ENCODE data around the gene FGD5.

Gene FGD5

DNA sequence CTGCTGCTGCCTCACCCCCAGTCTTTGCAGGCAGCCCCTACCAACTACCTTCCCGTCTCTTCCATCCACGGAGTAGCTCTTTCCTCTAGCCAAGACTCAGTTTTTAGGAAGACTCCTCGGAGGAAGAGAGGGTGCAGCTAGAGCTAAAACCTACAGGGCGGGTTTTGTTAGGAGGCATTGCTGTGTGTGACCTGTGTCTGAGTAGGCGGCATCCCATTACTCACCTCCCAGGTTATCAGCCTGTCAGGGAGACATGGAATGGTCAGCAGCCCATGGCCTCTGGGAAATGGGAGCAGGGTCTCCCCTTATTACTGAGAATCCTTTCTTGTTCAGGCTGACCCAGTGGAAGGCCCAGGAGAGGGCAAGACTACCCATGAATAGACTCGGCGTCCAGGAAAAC is 43.8 kb upstream of the FGD5 start:
- WGBS (ENCODE audit: insufficient coverage, insufficient read length): no CpG with 5 or more reads among the region's 7 CpGs
- Histone ChIP-seq H3K27ac (ENCODE audit: low read length) (no peak overlapping the region), H3K27me3 (ENCODE audit: control insufficient read depth, insufficient read depth, low read length) (no peaks in the 10 kb centered on the region), H3K36me3 (ENCODE audit: control insufficient read depth, insufficient read depth, low read length) (no peaks in the 10 kb centered on the region), H3K4me3 (ENCODE audit: low read length) (no peak overlapping the region), H3K4me1 (ENCODE audit: control insufficient read depth, insufficient read depth, low read length) (0 out of 2 replicates have a peak, but pooled peaks cover 3% of the 10 kb centered on the region), H3K9me3 (ENCODE audit: control insufficient read depth, insufficient read depth, low read length) (no peaks in the 10 kb centered on the region)
- no peak for DNase-seq (ENCODE audit: low read depth, low spot score)

DNA sequence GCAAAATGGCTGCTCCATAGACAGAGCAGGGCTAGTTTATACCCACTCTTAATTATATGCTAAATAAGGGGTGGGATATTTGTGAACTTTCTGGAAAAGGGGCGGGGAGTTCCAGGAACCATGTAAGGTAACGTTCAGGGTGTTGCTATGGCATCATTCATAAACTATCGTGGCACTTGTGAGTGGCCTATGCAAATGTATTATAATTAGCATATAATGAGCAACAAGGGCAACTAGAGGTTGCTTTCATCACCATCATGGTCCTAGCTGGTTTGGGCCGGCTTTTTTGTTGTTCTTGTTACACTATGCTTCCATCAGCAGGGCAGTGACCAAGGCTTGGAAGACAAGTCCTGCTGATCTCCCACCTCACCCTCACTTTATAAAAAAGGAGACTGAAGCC is 43.2 kb upstream of the FGD5 start:
- H3K27ac ChIP-seq (ENCODE audit: low read length): no peak overlapping the region
- no peaks in the 10 kb centered on the region for H3K9me3 ChIP-seq (ENCODE audit: control insufficient read depth, insufficient read depth, low read length)
- H3K4me1 ChIP-seq (ENCODE audit: control insufficient read depth, insufficient read depth, low read length): 0 out of 2 replicates have a peak, but pooled peaks cover 3% of the 10 kb centered on the region
- H3K36me3 ChIP-seq (ENCODE audit: control insufficient read depth, insufficient read depth, low read length): no peaks in the 10 kb centered on the region
- no peak for DNase-seq (ENCODE audit: low read depth, low spot score)
- no peaks in the 10 kb centered on the region for H3K27me3 ChIP-seq (ENCODE audit: control insufficient read depth, insufficient read depth, low read length)
- no CpG with 5 or more reads among the region's 4 CpGs for WGBS (ENCODE audit: insufficient coverage, insufficient read length)
- no peak overlapping the region for H3K4me3 ChIP-seq (ENCODE audit: low read length)

DNA sequence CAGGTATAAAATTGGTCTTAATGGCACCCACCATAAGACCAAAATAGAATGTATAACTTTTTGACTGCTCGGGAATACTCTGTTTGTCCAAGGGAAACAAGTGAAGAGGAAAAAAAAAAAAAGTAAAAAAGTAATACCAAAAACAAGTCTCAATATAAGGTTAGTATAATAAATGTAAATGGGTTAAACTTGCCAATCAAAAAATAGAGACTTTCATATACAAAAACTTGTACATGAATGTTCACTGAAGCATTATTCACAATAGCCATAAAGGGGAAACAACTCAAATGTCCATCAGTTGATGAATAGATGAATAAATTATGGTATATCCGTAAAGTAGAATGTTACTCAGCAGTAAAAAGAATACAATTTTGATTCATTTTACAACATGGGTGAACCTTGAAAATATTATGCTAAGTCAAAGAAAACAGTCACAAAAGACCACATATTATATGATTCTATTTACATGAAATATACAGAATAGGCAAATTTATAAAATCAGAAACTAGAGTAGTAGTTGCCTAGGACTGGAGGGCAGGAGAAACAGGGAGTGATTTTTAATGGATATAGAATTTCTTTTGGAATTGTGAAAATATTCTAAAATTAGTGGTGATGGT is 39.6 kb upstream of the FGD5 start:
- Histone ChIP-seq H3K27ac (ENCODE audit: low read length) (no peak overlapping the region), H3K4me1 (ENCODE audit: control insufficient read depth, insufficient read depth, low read length) (peaks cover 3% of the 10 kb centered on the region; the same call in 1 of the 2 replicates), H3K9me3 (ENCODE audit: control insufficient read depth, insufficient read depth, low read length) (no peaks in the 10 kb centered on the region), H3K27me3 (ENCODE audit: control insufficient read depth, insufficient read depth, low read length) (no peaks in the 10 kb centered on the region), H3K4me3 (ENCODE audit: low read length) (no peak overlapping the region), H3K36me3 (ENCODE audit: control insufficient read depth, insufficient read depth, low read length) (no peaks in the 10 kb centered on the region)
- no CpG with 5 or more reads among the region's 2 CpGs for WGBS (ENCODE audit: insufficient coverage, insufficient read length)
- DNase-seq (ENCODE audit: low read depth, low spot score): no peak

DNA sequence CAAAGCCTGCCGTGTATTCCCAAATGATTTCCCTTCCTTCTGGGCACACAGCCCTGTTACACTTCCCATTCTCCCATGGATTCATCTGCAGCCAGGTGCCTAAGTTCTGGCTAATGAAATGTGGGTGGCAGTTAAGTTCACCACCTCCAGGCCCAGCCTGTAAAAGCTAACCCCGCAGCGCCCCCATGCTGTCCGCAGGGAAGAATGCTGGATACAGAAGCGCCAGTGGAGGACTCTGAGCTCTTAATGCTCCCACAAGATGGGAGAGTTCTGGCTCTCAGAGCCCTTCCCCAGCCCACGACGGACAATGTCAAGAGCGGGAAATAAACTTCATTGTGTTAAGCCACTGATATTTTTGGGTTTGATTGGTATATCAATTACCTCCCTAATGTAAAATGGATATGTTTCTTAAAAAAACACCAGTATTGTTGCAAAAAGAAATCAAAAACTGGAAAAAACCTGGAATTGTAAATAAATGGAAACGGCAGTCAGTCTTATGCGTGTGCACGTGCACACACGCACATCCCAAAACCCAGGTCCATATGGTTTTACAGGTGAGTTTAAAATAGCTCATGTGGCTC is 37.7 kb upstream of the FGD5 start:
- no CpG with 5 or more reads among the region's 12 CpGs for WGBS (ENCODE audit: insufficient coverage, insufficient read length)
- H3K9me3 ChIP-seq (ENCODE audit: control insufficient read depth, insufficient read depth, low read length): no peaks in the 10 kb centered on the region
- no peak overlapping the region for H3K4me3 ChIP-seq (ENCODE audit: low read length)
- no peaks in the 10 kb centered on the region for H3K36me3 ChIP-seq (ENCODE audit: control insufficient read depth, insufficient read depth, low read length)
- peak; percentile 55 for DNase-seq (ENCODE audit: low read depth, low spot score)
- no peak overlapping the region for H3K27ac ChIP-seq (ENCODE audit: low read length)
- H3K4me1 ChIP-seq (ENCODE audit: control insufficient read depth, insufficient read depth, low read length): peaks cover 3% of the 10 kb centered on the region; the same call in 1 of the 2 replicates
- H3K27me3 ChIP-seq (ENCODE audit: control insufficient read depth, insufficient read depth, low read length): no peaks in the 10 kb centered on the region

DNA sequence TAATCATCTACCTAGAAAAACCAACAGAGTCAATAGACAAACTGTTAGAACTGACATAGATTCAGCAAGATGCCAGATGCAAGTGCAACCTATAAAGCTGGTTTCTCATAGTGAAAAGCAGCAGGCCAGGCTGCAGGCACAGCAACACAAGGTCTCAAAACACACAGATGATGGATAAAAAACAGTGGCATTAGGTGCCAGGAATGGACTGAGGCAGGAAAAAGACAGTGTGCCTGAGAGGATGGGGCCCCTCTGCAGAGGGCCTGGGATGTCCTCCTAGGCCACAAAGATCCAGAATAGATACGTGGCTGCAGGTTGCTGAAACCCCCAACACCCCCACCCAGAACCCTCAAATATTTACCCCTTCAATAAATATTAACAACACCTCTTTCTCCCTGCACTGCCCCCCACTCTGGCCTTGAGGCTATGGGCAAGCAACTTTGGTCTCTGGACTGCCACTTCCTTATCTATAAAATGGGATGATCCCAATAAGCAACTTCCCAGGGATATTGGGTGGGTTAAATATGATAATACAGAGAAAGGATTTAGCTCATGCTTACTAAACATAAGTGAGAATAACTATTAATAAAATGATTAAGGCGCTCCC is 35.2 kb upstream of the FGD5 start:
- H3K4me3 ChIP-seq (ENCODE audit: low read length): no peak overlapping the region
- H3K9me3 ChIP-seq (ENCODE audit: control insufficient read depth, insufficient read depth, low read length): no peaks in the 10 kb centered on the region
- DNase-seq (ENCODE audit: low read depth, low spot score): no peak
- no CpG with 5 or more reads among the region's 2 CpGs for WGBS (ENCODE audit: insufficient coverage, insufficient read length)
- no peaks in the 10 kb centered on the region for H3K27me3 ChIP-seq (ENCODE audit: control insufficient read depth, insufficient read depth, low read length)
- H3K36me3 ChIP-seq (ENCODE audit: control insufficient read depth, insufficient read depth, low read length): no peaks in the 10 kb centered on the region
- H3K4me1 ChIP-seq (ENCODE audit: control insufficient read depth, insufficient read depth, low read length): peaks cover 3% of the 10 kb centered on the region; the same call in 1 of the 2 replicates
- H3K27ac ChIP-seq (ENCODE audit: low read length): no peak overlapping the region

DNA sequence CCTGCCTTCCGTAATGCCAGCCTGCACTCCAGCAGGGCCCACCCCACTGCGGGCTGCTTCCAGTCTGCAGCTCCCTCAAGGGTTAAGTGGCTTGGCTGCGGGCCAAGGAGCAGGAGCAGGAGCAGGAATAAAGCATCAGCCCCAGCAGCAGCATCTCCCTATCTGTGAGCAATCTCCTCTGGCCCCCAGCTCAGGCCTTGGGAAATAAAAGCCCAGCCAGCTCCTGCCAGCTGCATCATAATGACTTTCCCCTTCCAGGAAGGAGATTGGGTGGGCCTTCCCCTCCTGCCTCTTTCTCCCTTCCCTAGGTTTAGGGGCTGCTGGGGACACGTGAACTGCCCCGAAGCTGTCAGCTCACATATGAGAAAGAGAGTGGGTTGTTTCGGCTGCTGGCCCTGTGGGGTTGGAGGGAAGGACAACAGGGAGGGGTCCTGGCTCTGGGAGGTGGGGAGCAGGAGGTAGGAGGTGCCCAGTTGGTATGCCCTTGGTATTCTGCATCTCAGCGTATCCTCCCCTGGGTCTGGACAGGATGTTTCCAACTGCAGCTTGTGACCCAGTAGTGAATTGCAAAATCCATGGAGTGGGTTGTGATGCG is 34.6 kb upstream of the FGD5 start:
- no CpG with 5 or more reads among the region's 8 CpGs for WGBS (ENCODE audit: insufficient coverage, insufficient read length)
- peaks cover 3% of the 10 kb centered on the region; the same call in 1 of the 2 replicates for H3K4me1 ChIP-seq (ENCODE audit: control insufficient read depth, insufficient read depth, low read length)
- no peak overlapping the region for H3K27ac ChIP-seq (ENCODE audit: low read length)
- H3K27me3 ChIP-seq (ENCODE audit: control insufficient read depth, insufficient read depth, low read length): no peaks in the 10 kb centered on the region
- H3K4me3 ChIP-seq (ENCODE audit: low read length): no peak overlapping the region
- no peaks in the 10 kb centered on the region for H3K36me3 ChIP-seq (ENCODE audit: control insufficient read depth, insufficient read depth, low read length)
- DNase-seq (ENCODE audit: low read depth, low spot score): no peak
- H3K9me3 ChIP-seq (ENCODE audit: control insufficient read depth, insufficient read depth, low read length): no peaks in the 10 kb centered on the region

DNA sequence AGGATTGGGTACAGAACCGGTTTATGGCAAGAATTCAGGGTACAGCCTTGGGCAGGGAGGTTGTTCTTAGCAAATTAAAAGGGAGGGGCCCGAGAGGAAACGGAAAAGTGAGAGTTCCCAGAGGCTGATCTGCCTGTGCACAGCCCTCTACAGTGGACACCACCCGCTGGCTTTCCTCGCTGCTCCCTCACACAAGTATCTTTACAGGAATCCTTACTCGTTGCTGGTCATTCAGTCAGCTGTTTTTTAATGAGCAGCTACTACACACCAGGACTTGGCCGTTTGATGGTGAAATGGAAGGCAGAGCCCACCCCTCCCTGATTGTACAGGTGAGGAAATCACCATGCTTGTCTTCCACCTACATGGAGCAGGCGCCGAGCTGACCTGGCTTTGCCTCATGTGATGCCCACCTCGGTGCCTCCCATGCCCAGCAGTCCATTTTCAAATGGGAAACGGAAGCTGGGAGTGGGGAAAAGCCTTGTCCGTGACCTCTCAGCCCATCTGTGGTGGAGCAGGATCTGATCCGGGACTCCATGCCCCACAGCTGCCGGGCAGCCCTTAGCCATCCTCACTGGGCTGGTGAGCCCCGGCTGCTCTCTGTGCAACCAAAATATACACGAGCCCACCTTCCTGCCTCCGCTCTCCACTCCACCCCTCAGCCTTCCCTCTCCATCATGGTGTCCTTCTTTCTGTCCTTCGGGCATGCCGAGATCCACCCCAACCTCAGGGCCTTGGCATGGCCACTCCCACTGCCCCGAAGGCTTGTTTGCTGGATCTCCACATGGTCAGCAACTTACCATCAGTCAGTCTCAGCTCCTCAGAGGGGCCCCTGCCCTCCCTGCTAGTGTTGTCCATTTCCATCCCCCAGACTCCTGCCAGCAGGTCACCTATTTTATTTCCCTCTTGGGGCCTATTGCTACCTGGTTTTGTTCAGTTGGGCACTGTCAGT is 33.3 kb upstream of the FGD5 start:
- DNase-seq (ENCODE audit: low read depth, low spot score): no peak
- no CpG with 5 or more reads among the region's 20 CpGs for WGBS (ENCODE audit: insufficient coverage, insufficient read length)
- Histone ChIP-seq H3K36me3 (ENCODE audit: control insufficient read depth, insufficient read depth, low read length) (no peaks in the 10 kb centered on the region), H3K27me3 (ENCODE audit: control insufficient read depth, insufficient read depth, low read length) (no peaks in the 10 kb centered on the region), H3K9me3 (ENCODE audit: control insufficient read depth, insufficient read depth, low read length) (no peaks in the 10 kb centered on the region), H3K4me3 (ENCODE audit: low read length) (no peak overlapping the region), H3K27ac (ENCODE audit: low read length) (no peak overlapping the region), H3K4me1 (ENCODE audit: control insufficient read depth, insufficient read depth, low read length) (peaks cover 3% of the 10 kb centered on the region; the same call in 1 of the 2 replicates)

DNA sequence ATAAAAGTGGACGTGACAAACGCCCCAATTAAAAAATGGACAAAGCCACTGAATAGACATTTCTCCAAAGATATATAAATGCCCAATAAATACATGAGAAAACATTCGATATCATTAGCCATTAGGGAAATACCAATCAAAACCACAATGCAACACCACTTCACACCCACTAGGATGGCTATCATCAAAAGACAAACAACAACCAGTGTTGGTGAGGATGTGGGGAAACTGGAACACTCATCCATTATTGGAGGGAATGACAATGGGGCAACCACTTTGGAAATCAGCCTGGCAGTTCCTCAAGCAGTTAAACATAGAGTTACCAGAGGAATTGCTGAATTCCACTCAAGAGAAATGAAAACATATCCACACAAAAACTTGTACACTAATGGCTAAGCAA is 32.4 kb upstream of the FGD5 start:
- Histone ChIP-seq H3K9me3 (ENCODE audit: control insufficient read depth, insufficient read depth, low read length) (no peaks in the 10 kb centered on the region), H3K4me1 (ENCODE audit: control insufficient read depth, insufficient read depth, low read length) (peaks cover 3% of the 10 kb centered on the region; the same call in 1 of the 2 replicates), H3K27me3 (ENCODE audit: control insufficient read depth, insufficient read depth, low read length) (no peaks in the 10 kb centered on the region), H3K27ac (ENCODE audit: low read length) (no peak overlapping the region), H3K4me3 (ENCODE audit: low read length) (no peak overlapping the region), H3K36me3 (ENCODE audit: control insufficient read depth, insufficient read depth, low read length) (no peaks in the 10 kb centered on the region)
- DNase-seq (ENCODE audit: low read depth, low spot score): no peak
- no CpG with 5 or more reads among the region's 3 CpGs for WGBS (ENCODE audit: insufficient coverage, insufficient read length)

DNA sequence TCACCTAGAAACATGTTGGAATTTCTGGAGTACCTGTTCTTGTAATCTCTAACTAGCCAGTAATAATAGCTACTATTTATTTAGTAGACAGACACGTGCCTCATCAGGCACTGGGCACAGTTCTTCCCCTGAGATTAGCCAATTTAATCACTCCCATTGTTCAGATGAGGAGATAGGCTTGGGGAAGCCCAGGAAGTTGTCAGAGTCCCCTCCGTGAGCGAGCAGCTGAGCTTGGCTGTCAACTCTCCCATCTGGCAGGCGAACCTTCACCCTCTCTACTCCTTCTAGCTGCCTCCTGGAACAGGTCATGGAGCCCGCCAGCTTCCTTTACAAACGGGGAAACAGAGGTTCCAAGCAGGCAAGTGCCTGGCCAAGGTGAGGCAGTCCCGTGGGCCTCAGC is 31.1 kb upstream of the FGD5 start:
- H3K4me1 ChIP-seq (ENCODE audit: control insufficient read depth, insufficient read depth, low read length): peaks cover 3% of the 10 kb centered on the region; the same call in 1 of the 2 replicates
- WGBS (ENCODE audit: insufficient coverage, insufficient read length): no CpG with 5 or more reads among the region's 7 CpGs
- no peaks in the 10 kb centered on the region for H3K36me3 ChIP-seq (ENCODE audit: control insufficient read depth, insufficient read depth, low read length)

DNA sequence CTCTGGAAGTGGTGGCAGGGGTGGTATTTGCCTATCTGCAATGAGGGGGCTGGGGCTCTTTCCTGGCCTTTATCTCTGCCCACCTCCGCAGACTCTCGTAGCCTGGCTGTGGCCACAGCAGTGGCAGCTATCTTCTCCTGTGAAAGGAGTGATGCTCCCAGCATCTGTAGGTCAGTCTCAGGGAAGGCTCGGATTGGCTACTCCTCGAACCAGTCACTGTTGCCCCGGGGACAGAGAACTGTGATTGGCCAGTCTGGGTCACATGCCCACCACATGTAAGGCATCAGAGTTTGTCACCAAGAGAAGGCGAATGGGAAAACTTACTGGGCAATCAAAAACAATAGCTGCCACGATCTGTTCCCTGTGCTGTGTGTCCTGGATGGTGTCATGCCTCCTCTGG is 30.1 kb upstream of the FGD5 start:
- no peak for DNase-seq (ENCODE audit: low read depth, low spot score)
- Histone ChIP-seq H3K9me3 (ENCODE audit: control insufficient read depth, insufficient read depth, low read length) (no peaks in the 10 kb centered on the region), H3K27me3 (ENCODE audit: control insufficient read depth, insufficient read depth, low read length) (no peaks in the 10 kb centered on the region), H3K4me1 (ENCODE audit: control insufficient read depth, insufficient read depth, low read length) (peaks cover 3% of the 10 kb centered on the region; the same call in 1 of the 2 replicates), H3K4me3 (ENCODE audit: low read length) (no peak overlapping the region), H3K36me3 (ENCODE audit: control insufficient read depth, insufficient read depth, low read length) (no peaks in the 10 kb centered on the region), H3K27ac (ENCODE audit: low read length) (no peak overlapping the region)
- no CpG with 5 or more reads among the region's 7 CpGs for WGBS (ENCODE audit: insufficient coverage, insufficient read length)

More for the DNA sequence above, 31.1 kb upstream of the FGD5 start:
- Histone ChIP-seq H3K4me3 (ENCODE audit: low read length) (no peak overlapping the region), H3K9me3 (ENCODE audit: control insufficient read depth, insufficient read depth, low read length) (no peaks in the 10 kb centered on the region), H3K27ac (ENCODE audit: low read length) (no peak overlapping the region), H3K27me3 (ENCODE audit: control insufficient read depth, insufficient read depth, low read length) (no peaks in the 10 kb centered on the region)
- no peak for DNase-seq (ENCODE audit: low read depth, low spot score)
